Stimulated activated CD8-positive, alpha-beta memory T cell treated with anti-CD3 and anti-CD28 coated beads, Interleukin-4, amount 100 ng/mL, for 48 hours (primary cell): ENCODE measurements around the gene CKMT1B.
"Not testable (repeated sequence)": the region's sequence is repeated elsewhere in the genome, so short reads cannot be mapped to it uniquely, and the experiment has no call there.

Experiments
- DNase-seq: peaks from one replicate; pipeline ENCODE4 v3.0.0-alpha.2; 2020

CKMT1B gene

GRCh38 chr15:43593328-43594190 is at the start of gene CKMT1B:
Gene CKMT1B (plus strand): TSS chr15:43594027. CDS start chr15:43594219, 192 bp downstream.
- DNase-seq = not testable (repeated sequence)

GRCh38 chr15:43544266-43544665 is 49.6 kb upstream of the CKMT1B start:
- no peak for DNase-seq

GRCh38 chr15:43545426-43545825 is 48.4 kb upstream of the CKMT1B start:
- DNase-seq = no peak

- DNase-seq = no peak
Observed at GRCh38 chr15:43547539-43547938, 46.3 kb upstream of the CKMT1B start.

GRCh38 chr15:43550527-43551363 is 43.1 kb upstream of the CKMT1B start:
- no peak for DNase-seq

GRCh38 chr15:43552256-43552655 is 41.6 kb upstream of the CKMT1B start:
- no peak for DNase-seq

GRCh38 chr15:43552986-43553385 is 40.8 kb upstream of the CKMT1B start:
- no peak for DNase-seq

- DNase-seq = not testable (repeated sequence)
Observed at GRCh38 chr15:43562753-43563152, 31.1 kb upstream of the CKMT1B start.

- DNase-seq = not testable (repeated sequence)
Observed at GRCh38 chr15:43563793-43564192, 30.0 kb upstream of the CKMT1B start.

- not testable (repeated sequence) for DNase-seq
Observed at GRCh38 chr15:43566615-43567014, 27.2 kb upstream of the CKMT1B start.

- not testable (repeated sequence) for DNase-seq
Observed at GRCh38 chr15:43574607-43575006, 19.2 kb upstream of the CKMT1B start.

- not testable (repeated sequence) for DNase-seq
Observed at GRCh38 chr15:43589778-43590466, 3.9 kb upstream of the CKMT1B start, which contains the start of gene PPIP5K1. Gene PPIP5K1 (minus strand): TSS chr15:43590208. CDS start chr15:43584504, 5,704 bp downstream.

GRCh38 chr15:43592841-43593240 is 986 bp upstream of the CKMT1B start:
- DNase-seq = not testable (repeated sequence)

GRCh38 chr15:43599131-43599530 is 5.3 kb downstream of the CKMT1B start:
- not testable (repeated sequence) for DNase-seq

GRCh38 chr15:43600200-43600599 is 6.4 kb downstream of the CKMT1B start:
- DNase-seq = not testable (repeated sequence)

- not testable (repeated sequence) for DNase-seq
Observed at GRCh38 chr15:43602233-43602632, 8.4 kb downstream of the CKMT1B start.

- DNase-seq = not testable (repeated sequence)
Observed at GRCh38 chr15:43617750-43618149, 23.9 kb downstream of the CKMT1B start.

GRCh38 chr15:43618700-43619099 is 24.9 kb downstream of the CKMT1B start, which contains the start of gene STRC:
Gene STRC (minus strand): TSS chr15:43618800. CDS start chr15:43618722, 78 bp downstream.
- DNase-seq = not testable (repeated sequence)

GRCh38 chr15:43622068-43622799 is 28.4 kb downstream of the CKMT1B start:
- not testable (repeated sequence) for DNase-seq

GRCh38 chr15:43625106-43625505 is 31.3 kb downstream of the CKMT1B start:
- DNase-seq = no peak

- DNase-seq = not testable (repeated sequence)
Observed at GRCh38 chr15:43626937-43627336, 33.1 kb downstream of the CKMT1B start.
